GM18870 (cell line): Measurements from ENCODE around the gene CSF3.

Source experiments
- ATAC-seq: cut with Tn5 transposase; IDR thresholded peaks from one replicate; pipeline ENCODE4 v1.9.1; 2021; ENCODE audit warnings: moderate library complexity; ENCODE audit not compliant: unreplicated experiment

Gene CSF3

GRCh38 chr17:40059729-40060475 lies 44.7 kb downstream of the CSF3 start:
- ATAC-seq: no peak

- no peak for ATAC-seq
Observed at GRCh38 chr17:40060887-40061608, 45.8 kb downstream of the CSF3 start.

GRCh38 chr17:40061609-40062038 lies 46.4 kb downstream of the CSF3 start:
- ATAC-seq: no peak

GRCh38 chr17:40062329-40063186 lies 47.3 kb downstream of the CSF3 start, which contains the start of gene THRA:
Gene THRA (plus strand): TSS chr17:40062965. CDS start chr17:40074489, 11,524 bp downstream.
- ATAC-seq: no peak

- no peak for ATAC-seq
Observed at GRCh38 chr17:40063187-40063771, 48.0 kb downstream of the CSF3 start.

- no peak for ATAC-seq
Observed at GRCh38 chr17:40063901-40064531, 48.8 kb downstream of the CSF3 start.

GRCh38 chr17:40064971-40065768 lies 49.9 kb downstream of the CSF3 start:
- no peak for ATAC-seq

- no peak for ATAC-seq
Observed at GRCh38 chr17:40065769-40066510, 50.7 kb downstream of the CSF3 start.
